ENCODE results near the gene REX1BD.

REX1BD gene

DNA sequence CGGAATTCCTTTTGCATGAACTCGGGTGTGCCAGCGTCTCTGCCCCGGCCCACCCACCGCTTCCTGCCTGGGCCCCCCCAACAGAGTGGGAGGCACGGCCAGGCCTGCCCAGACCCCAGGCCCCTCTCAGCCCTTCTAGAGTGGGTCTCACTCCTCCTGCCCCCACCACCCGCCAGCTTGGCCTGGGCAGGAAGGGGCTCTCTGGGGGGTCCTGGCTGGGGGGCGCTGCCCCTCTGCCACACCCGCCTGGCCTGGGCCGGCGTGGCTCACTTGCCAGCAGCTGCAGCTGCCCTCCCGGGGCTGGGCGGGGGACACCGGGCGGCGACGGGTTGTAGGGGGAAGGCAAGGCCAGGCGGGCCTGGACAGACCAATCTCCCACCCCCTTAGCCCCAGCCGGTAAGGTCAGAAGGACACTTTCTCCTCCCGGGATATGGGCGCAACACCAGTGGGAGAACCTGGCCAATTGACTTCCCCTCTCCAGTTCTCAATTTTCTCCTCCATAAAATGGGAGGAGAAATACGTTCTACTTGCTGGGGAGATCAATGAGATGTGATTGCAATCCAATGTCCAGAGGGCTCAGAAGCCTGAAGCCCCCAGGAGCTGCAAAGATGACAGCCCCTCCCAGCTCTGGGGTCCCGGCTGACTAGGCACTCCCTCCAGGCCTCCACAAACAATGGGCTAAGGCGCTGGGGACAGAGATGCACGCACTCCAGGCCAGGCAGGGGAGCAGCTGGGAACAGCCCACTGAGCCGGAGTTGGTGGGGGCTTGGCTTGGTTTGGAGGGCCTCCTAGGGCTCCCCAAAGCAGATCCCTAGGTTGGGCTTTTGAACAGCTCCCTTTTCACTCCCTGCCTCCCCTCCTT is 15.6 kb downstream of the REX1BD start:
- DNase-seq (ENCODE audit: low read depth) = no peak

DNA sequence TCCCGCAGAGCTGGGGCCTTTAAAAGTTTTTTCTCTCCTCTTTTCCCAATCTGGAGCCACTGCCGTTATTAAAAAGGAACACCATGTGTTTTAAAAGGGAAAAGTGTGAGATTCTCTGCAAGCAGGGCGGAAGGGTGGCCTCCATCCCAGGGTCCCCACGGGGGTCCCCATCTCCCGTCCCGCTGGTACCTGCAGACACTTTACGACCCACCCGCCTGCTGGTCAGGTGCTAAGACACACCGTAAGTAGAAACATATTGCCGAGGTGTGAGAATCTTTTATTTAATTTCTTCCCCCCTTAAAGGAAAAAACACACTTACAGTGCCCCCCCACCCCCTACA is 16.2 kb downstream of the REX1BD start:
- TF ChIP-seq, protein P1, sequence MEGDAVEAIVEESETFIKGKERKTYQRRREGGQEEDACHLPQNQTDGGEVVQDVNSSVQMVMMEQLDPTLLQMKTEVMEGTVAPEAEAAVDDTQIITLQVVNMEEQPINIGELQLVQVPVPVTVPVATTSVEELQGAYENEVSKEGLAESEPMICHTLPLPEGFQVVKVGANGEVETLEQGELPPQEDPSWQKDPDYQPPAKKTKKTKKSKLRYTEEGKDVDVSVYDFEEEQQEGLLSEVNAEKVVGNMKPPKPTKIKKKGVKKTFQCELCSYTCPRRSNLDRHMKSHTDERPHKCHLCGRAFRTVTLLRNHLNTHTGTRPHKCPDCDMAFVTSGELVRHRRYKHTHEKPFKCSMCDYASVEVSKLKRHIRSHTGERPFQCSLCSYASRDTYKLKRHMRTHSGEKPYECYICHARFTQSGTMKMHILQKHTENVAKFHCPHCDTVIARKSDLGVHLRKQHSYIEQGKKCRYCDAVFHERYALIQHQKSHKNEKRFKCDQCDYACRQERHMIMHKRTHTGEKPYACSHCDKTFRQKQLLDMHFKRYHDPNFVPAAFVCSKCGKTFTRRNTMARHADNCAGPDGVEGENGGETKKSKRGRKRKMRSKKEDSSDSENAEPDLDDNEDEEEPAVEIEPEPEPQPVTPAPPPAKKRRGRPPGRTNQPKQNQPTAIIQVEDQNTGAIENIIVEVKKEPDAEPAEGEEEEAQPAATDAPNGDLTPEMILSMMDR (IDR thresholded peaks at IDR 0.05; ENCODE audit: insufficient read depth, low read depth, low read length, missing control alignments) = no peak
- H3K4me3 ChIP-seq (ENCODE audit: low read length) = no peak overlapping the region
- DNase-seq (ENCODE audit: low read depth) = no peak

More for the DNA sequence above, 15.6 kb downstream of the REX1BD start:
- TF ChIP-seq, protein P1 (IDR thresholded peaks at IDR 0.05; ENCODE audit: insufficient read depth, low read depth, low read length, missing control alignments) = no peak
- no peak overlapping the region for H3K4me3 ChIP-seq (ENCODE audit: low read length)

DNA sequence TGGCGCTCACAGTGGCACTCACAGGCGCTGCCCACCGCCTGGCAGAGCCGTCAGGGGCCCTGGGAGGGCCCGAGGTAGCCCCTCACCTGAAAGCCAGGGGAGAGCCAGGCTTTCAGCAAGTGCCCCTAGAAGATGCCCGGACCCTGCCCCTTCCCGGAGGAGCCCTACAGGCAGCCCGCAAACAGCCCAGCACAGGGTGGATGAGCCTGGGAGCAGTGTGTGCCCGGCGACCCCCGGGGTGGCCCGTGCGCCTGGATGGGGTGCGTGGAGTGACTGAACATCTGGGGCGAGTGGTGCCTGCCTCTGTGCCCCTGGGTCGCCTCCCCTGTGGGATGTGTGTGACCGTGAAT is 16.6 kb downstream of the REX1BD start:
- no peak for DNase-seq (ENCODE audit: low read depth)
- TF ChIP-seq, protein P1 (IDR thresholded peaks at IDR 0.05; ENCODE audit: insufficient read depth, low read depth, low read length, missing control alignments) = no peak
- H3K4me3 ChIP-seq (ENCODE audit: low read length) = no peak overlapping the region

DNA sequence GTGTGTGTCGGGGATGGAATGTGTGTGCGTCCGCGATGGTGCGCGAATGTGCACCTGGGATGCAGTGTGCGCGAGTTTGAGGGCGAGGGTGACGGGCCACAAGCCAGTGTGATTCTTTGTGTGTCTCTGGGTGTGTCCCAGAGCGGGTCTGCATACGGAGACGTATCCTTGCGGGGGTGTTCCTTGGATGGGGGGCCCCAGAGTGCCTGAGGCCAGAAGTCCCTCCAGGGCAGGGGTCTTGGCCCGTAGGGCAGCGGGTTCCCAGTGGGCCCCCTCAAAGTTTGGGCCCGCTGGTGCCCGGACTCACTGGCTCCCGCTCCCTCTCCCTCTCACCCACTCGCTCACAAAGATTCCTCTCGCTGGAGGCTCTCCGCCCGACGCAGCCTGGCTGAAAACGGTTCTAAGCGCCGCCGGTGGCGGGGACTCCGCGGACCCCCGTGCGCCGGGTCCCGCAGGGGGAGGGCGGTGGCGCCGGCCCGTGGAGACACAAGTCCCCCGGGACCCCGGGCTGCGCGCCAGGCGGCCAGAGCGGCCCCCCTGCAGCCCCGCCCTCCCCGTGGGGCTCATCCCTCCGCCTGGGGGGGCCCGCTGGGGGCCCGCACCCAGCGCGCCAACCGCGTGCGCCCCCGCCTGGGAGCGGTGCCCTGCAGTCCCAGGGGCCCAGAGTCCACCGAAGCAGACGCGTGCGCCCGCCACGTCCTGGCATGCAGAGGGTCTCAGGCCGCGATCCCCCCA is 17.1 kb downstream of the REX1BD start:
- no peak for DNase-seq (ENCODE audit: low read depth)
- H3K4me3 ChIP-seq (ENCODE audit: low read length) = no peak overlapping the region
- TF ChIP-seq, protein P1 (IDR thresholded peaks at IDR 0.05; ENCODE audit: insufficient read depth, low read depth, low read length, missing control alignments) = no peak

DNA sequence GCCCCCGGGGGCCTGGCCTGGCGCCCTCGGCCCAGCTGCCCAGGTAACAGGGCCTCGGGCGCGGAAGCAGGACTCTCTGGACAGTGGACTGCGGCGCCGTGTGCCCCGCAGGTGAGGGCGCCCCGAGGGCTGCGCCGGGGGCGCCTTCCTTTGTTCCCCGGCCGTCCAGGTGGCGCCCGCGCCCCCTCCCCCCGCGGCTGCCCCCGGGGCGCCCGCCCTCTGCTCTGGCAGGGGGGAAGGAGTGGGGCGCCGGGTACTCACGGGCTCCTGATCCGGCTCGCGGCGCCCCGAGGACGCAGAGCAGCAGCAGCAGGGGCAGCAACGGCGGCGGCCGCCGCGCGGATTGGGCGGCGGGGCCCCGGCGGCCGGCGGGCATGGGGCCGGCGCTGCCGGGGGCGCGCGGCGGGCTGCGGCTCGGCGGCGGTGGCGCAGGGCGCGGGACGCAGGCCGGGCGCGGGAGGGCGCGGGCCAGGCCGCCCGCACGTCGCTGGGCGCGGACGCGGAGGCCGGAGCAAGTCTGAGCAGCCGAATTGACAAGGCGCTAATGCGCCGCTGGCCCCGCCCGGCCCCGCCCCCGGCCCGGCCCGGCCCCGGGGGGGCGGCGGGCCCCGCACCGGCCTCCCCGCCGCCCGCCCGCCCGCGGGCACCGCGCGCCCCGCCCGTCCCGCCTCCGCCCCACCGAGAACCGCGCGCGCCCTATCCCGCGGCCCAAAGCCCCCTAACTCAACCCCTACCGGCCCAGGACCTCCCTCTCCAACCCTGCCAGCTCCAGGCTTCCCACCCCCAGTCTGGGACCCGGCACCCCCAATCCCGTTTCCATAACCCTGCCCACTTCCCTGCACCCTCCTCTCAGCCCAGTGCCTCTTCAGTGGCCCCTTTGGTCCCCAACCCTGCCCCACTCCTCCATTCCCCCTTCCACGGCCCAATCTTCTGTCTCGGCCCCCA is 18.0 kb downstream of the REX1BD start, which contains the start of gene CRLF1:
Gene CRLF1, minus strand, starts transcription at position 519 of the 945 bp plus-strand sequence. Its CDS starts 143 bp downstream, at position 376.
- TF ChIP-seq, protein P1 (IDR thresholded peaks at IDR 0.05; ENCODE audit: insufficient read depth, low read depth, low read length, missing control alignments) = no peak
- peak; percentile 16 for DNase-seq (ENCODE audit: low read depth)
- H3K4me3 ChIP-seq (ENCODE audit: low read length) = peak within 1 kb of the TSS; percentile 20

DNA sequence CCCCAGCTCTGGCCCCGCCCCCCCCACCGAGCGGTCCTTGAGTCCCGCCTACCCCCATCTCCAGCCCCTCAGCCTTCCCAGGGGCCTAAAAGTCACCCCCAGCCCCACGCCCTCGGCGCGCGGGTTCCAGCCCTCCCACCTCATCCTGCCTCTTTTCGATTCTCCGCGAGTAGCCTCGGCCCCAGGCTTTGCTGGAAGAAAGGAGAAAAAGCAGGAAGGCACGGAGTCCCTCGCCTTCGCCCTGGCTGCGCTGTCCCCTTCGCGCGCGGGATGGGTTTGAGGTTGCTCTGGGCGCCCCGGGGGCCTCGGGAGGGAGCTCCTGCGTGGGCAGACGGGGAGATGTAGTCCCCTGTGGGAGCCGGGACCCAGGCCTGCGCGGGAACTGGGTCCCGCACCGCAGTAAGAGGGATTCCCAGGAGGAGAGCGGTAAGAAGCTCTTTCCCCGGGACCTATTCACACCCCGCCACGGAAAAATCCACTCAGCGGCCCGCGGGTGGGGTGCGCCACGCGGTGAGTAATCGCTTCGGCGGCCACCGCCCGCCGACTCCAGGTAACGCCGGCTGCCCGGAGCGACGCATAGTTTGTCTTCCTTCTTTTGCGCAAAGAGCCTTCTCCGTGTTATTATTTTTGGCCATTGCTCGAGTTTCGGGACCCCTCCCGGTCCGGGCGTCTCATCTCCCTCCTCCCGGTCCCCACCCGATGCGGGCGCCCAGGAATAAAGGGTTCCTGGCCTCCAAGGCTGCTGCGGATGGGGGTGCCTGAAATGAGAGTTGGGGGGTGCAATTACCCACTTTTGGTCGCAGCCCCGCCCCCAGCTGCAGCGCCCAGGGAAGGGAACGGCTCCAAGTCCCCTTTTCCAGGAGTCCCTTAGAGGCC is 18.9 kb downstream of the REX1BD start:
- DNase-seq (ENCODE audit: low read depth) = peak; percentile 33
- peak overlapping the region; percentile 15 for H3K4me3 ChIP-seq (ENCODE audit: low read length)
- TF ChIP-seq, protein P1 (IDR thresholded peaks at IDR 0.05; ENCODE audit: insufficient read depth, low read depth, low read length, missing control alignments) = no peak

Data from epithelial cell of esophagus (primary cell).